Activated gamma-delta T cell treated with Interleukin-2 at 50 U/mL for 16 hours (primary cell): ENCODE results near the gene RAD54L.
"Not testable (repeated sequence)": the region's sequence is repeated elsewhere in the genome, so short reads cannot be mapped to it uniquely, and the experiment has no call there.

Experiments used
- DNase-seq: peaks from one replicate; pipeline ENCODE4 v3.0.0-alpha.2; 2020

Gene RAD54L

DNA sequence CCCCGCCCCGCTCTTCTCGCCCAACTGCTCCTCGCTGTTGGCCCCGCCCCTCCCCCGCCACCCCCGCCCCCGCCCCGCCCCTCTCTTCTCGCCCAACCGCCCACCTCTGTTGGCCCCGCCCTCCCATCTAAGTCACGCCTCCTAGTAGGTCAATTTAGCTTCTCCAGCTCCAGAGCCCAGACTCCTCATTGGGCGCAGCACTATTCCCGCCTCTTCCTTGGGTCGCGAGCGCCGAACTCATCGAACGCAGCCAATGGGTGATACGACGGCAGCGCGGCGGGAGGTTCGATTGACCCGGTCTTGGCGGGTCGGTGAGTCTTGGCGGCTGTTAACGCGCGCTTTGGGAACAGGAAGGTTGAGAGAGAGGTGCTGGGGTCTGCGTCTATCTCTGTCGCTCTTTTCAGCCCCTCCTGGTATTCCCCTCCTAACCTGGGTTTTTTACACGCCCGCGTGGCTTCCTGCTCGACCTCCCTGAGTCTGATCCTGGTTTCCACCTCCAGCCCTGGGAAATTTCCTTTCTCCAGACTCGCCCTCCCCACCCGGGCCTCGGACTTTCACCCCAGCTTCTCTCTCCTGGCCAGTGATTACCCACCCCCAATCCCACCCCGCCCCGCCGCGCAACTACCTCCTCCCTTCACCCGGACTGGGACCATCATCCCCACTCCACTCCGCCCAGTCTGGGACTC lies at the start of gene RAD54L:
RAD54L (plus strand) TSS at position 328 of the 686 bp plus-strand sequence. CDS start 643 bp downstream, outside the sequence.
- peak; percentile 94 for DNase-seq

DNA sequence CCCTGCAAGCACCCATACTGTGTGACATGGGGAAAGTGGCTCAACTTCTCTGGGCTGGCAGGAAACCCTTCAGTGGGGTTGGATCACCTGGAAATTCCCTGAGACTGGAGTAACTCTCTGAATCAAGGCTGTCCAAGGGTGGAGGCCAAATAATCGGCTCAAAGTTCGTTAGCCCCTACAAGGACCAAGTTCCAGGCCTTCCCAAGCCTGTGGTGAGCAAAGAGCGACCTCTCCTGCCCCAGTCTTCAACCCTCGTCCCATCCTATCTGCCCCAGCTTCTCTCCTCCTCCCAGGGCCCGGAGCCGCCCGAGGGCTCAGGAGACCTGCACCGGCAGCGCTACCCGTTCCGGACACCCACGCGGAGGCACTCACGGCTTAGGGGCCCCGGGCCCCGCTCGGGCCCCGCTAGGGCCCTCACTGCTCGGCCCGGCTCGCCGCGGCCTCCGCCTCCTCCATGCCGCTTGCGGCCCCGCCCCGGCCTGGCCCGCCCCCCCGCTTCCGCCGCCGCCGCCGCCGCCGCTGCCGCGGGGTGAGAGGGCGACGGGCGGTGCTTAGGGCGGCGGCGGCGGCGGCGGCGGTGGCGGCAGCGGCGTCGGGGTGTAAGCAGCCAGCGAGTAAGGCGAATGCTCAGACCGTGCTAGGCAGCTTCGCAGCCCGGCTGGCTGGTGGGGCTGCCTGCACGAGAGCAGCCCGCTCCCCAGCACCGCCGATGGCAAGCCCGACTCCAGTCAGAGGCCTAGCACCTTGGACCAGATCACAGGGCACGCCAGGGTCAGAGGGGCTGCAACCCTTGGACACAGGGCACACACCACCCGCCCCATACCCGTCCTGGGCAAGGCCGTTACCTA lies 49.4 kb upstream of the RAD54L start, which contains the start of gene POMGNT1:
POMGNT1 (minus strand) TSS at position 471 of the 848 bp plus-strand sequence. CDS start 613 bp downstream, outside the sequence.
- peak; percentile 67 for DNase-seq

GRCh38 chr1:46199233-46199749 lies 48.3 kb upstream of the RAD54L start:
- no peak for DNase-seq

DNA sequence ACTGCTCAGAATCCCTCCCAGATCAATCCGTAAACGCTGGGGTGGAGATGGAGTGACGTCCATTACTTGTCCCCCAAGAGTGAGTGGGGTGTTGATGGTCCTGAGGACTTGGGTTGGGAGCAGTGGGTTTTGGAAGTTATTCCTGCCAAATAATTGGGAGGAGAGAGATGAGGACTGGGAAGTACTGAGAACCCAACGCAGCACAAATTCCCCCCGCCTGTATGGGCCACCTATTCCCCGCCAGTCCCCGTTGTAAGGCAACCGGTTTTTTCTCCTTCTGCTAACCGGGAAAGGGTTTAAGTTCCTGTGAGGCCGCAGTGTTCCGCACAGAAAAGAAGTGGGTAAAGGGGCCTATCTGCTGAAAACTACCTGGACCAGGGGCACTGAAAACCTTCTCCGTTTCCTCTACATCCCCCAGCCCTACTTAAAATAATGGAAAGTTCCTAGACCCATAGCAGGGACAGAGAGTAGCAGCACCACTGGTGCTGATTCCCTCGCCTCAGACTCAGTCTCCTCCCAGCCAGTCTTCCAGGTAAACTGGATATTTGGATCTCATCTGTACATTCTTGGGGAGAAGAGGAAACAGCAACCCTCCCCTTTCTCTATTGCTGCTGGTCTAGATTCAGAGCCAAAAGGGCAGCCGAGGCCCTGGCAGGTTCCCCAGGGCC lies 43.7 kb upstream of the RAD54L start:
- no peak for DNase-seq

DNA sequence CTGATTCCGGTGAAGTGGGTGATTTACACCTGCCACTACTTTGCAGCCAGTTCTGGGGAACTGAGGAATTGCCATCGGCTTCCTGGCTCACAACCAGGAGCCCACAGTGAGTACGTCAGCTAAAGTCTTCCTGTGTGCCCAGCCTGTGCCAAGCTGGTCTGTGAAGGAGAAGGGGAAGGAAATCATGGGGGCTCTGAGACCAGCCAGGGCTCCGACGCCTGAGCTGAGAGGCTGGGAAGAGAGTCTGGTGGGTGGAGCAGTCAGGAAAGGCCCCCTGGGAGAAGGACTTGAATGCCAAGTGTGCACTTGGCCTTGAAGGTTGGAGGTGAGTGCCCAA lies 43.2 kb upstream of the RAD54L start:
- no peak for DNase-seq

DNA sequence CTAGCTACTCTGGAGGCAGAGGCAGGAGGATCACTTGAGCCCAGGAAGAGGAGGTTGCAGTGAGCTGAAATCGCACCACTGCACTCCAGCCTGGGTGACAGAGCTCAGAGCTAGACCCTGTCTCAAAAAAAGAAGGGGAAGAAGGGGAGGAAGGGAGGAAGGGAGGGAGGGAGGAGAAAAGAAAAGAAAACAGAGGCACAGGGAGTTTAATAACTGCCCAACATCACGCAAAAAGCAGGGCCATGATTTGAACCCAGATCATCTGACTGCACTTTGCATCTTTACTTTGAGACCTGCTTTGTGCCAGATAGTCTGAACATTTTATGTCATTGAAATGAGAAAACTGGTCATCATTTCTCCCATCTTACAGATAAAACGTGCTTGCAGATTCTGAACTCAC lies 42.4 kb upstream of the RAD54L start:
- DNase-seq, result no peak

DNA sequence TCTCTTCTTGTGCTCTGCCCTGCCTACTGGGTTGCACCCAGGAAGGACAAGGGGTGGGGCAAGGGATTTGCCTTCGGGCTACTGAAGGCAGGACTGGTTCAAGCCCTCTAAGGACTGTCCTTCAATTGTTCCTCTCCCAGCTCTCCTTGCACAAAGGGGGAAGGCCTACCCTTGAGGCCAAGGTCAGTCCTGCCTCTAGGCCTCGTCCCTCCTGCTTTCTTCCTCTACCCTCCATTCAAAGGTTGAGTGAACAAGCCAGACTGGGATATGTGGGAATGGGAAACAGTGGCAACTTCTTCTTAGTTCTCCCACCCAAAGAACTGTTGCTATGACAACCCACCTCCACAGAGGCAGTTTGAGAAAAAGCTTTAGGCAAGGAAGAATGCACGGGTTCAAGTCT lies 41.8 kb upstream of the RAD54L start:
- no peak for DNase-seq

- DNase-seq, result no peak
Observed at GRCh38 chr1:46206399-46206798, 41.2 kb upstream of the RAD54L start.

GRCh38 chr1:46210561-46210960 lies 37.0 kb upstream of the RAD54L start:
- no peak for DNase-seq

DNA sequence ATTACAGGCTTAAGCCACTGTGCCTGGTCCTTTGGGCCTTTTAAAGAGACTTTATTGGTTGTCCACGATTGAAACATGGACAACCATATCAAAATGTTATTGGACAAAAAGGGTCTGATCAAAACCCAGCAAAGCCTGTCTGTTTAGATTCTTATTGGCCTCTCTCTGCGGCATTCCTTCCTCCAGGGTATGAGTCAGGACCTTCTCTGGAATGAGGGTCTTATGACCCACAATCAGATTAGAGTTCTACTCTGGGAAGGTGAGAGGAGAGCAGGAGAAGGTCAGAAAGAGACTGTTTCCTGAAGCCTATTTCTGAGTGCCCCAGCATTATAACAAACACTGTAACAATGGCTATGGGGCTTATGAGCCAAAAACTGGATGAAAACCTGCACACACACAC lies 36.5 kb upstream of the RAD54L start:
- no peak for DNase-seq

- DNase-seq, result no peak
Observed at GRCh38 chr1:46215504-46215903, 32.1 kb upstream of the RAD54L start.

DNA sequence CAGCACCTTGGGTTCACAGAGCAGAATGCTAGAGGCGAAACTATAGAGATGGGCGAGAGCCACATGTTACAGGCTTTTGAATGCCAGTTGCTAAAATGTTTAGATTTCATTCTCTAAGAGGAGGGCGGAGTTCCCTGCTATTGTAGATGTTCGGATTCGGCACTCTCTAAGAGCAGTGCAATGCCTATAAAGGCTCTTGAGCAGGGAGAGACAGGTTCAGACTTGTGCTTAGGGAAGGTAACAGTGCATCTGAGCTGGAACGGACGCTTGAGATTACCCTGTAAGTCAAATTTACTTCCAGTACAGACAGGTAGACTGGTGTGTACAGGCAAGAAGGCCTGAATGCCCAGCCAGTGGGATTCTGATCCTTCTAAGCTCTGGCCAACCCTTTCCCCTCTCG lies 29.1 kb upstream of the RAD54L start:
- no peak for DNase-seq

DNA sequence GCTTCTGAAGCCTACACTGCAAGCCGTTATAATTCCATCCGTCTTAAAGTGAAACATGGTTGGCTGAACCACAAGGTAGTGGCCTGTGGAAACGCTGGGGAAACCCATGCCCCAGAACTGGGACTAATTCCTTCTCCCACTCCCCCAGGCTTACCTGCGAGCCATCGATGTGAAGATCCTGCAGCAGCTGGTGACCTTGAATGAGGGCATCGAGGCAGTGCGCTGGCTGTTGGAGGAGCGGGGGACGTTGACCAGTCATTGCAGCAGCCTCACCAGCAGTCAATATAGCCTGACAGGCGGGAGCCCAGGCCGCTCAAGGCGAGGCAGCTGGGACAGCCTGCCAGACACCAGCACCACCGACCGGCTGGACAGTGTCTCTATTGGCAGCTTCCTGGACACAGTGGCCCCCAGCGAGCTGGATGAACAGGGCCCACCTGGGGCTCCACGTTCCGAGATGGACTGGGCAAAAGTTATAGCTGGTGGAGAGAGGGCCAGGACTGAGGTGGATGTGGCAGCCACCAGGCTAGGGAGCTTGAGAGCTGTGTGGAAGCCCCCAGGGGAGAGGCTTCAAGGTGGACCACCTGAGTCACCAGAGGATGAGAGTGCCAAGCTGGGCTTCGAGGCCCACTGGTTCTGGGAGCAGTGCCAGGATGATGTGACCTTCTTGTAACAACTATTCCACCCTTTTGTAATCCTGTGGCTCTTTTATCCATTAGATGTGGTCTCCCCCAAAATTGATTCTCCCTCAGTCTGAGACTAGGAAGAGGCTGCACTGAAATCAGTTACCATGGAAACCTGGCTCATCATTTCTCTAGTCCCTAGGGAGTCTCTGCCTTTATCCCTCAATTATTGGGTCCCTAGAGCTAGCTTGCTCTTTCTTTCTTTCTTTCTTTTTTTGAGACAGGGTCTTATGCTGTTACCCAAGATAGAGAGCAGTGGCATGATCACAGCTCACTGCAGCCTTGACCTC lies 27.7 kb upstream of the RAD54L start:
- DNase-seq, result no peak

DNA sequence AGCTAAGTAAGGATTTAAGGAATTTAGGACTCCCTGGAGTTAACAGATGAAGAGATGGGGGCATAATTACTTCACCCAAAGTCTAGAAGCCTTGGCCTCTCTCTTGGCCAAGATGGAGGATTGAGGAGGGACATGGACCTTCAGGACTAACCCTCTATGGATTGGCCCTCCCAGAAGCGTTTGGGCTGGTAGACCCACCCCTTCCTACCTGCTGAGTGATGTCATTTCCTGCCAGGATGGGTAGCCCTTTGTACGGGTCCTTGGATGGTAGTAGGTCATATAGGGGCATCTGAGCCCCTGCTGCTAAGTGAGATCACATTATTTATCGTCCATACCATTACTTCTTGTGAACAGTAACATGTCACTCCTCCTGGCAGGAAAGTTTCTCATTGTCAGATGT lies 26.8 kb upstream of the RAD54L start:
- no peak for DNase-seq

GRCh38 chr1:46221749-46222148 lies 25.8 kb upstream of the RAD54L start:
- no peak for DNase-seq

- not testable (repeated sequence) for DNase-seq
Observed at GRCh38 chr1:46223055-46223454, 24.5 kb upstream of the RAD54L start.

- DNase-seq, result peak; percentile 50
Observed at GRCh38 chr1:46223472-46223943, 24.1 kb upstream of the RAD54L start.

DNA sequence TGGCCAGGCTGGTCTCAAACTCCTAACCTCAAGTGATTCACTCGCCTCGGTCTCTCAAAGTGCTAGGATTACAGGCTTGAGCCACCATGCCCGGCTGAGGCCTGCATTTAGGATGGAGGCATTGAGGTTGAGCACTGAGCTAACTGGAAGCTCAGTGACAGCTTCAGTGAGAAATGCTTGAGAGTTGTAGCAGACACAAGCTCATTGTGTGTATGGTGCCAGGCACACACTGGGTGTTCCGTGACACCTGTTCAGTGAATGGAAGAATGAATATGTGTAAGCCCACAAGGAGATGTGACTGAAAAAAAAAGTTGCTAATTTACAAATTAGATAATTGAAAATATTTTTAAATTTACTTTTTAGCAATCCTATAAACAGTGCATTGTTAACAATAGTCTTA lies 22.6 kb upstream of the RAD54L start:
- no peak for DNase-seq

- DNase-seq, result not testable (repeated sequence)
Observed at GRCh38 chr1:46231231-46231630, 16.3 kb upstream of the RAD54L start.

- DNase-seq, result no peak
Observed at GRCh38 chr1:46236882-46237281, 10.7 kb upstream of the RAD54L start.

- DNase-seq, result not testable (repeated sequence)
Observed at GRCh38 chr1:46238865-46239264, 8.7 kb upstream of the RAD54L start.

DNA sequence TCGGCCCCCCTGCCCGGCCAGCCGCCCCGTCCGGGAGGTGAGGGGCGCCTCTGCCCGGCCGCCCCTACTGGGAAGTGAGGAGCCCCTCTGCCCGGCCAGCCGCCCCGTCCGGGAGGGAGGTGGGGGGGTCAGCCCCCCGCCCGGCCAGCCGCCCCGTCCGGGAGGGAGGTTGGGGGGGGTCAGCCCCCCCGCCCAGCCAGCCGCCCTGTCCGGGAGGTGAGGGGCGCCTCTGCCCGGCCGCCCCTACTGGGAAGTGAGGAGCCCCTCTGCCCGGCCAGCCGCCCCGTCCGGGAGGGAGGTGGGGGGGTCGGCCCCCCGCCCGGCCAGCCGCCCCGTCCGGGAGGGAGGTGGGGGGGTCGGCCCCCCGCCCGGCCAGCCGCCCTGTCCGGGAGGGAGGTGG lies 5.8 kb upstream of the RAD54L start:
- DNase-seq, result not testable (repeated sequence)
